Ovary (tissue), 9 donors: ENCODE data around the gene PAPOLA. TPM values are rescaled to one million over a fixed set of nuclear protein-coding genes. Genes with fewer than 3 reads are reported as not detected.

ENCODE experiments used
- DNase-seq, 5 donors: peaks; one replicate each; pipeline ENCODE4 v3.0.0-alpha.2; 2019 to 2020
- H3K27ac ChIP-seq, 2 donors: fragments of 200-600 bp; one replicate each; pipeline versions ENCODE4 v1.5.1 to v1.8.0; 2019 to 2022
- H3K27me3 ChIP-seq: fragments of 200-600 bp; one replicate; pipeline ENCODE4 v1.8.0; 2022
- H3K36me3 ChIP-seq: fragments of 200-600 bp; sonication (generic); one replicate; pipeline ENCODE4 v1.5.1; 2019
- H3K4me1 ChIP-seq: one replicate; pipeline ENCODE4 v1.8.1; 2013; ENCODE audit warnings: mild to moderate bottlenecking, moderate library complexity; ENCODE audit not compliant: insufficient read depth
- H3K4me3 ChIP-seq: fragments of 200-600 bp; sonication (generic); one replicate; pipeline ENCODE4 v1.5.1; 2017
- H3K9me3 ChIP-seq, 2 donors: fragments of 200-600 bp in 1 of 2; sonication (generic) in 1 of 2; one replicate each; pipeline versions ENCODE4 v1.5.1 to v1.8.1; 2013 to 2019; ENCODE audit warnings: mild to moderate bottlenecking in 1 of 2, moderate library complexity in 1 of 2
- CTCF ChIP-seq, 3 donors: fragments of 450-650 bp in 2 of 3; fragments of 200-600 bp in 1 of 3; IDR thresholded peaks; one replicate each; pipeline versions ENCODE4 v1.5.1 to v1.8.0; 2016 to 2022; ENCODE audit warnings: antibody characterized with exemption in 3 of 3, mild to moderate bottlenecking in 1 of 3
- EP300 ChIP-seq: sonication (generic); formaldehyde crosslinking; IDR thresholded peaks from one replicate; pipeline ENCODE4 v1.6.1; 2017; ENCODE audit warnings: antibody characterized with exemption
- POLR2A ChIP-seq: fragments of 450-650 bp; IDR thresholded peaks from one replicate; pipeline ENCODE4 v1.6.1; 2017; ENCODE audit warnings: antibody characterized with exemption, mild to moderate bottlenecking, moderate library complexity
- WGBS, 3 donors: extraction: QIAGEN DNeasy Blood & Tissue Kit in 1 of 3; methylation state at CpG; one replicate each; pipeline versions ENCODE4 v1.1.5 to v1.1.7; 2013 to 2017; 5-methylcytosine and 5-hydroxymethylcytosine counted together
- intact Hi-C, 4 donors: fragments of 100-400 bp; cut with DNase I; formaldehyde crosslinking; loops; one replicate each; pipeline versions ENCODE4 v1.11.0 to v1.15.1; 2022 to 2023
- polyA plus RNA-seq, 2 donors: library from polyadenylated mRNA; stranded (reverse); fragments of 200-250 nt in 1 of 2; fragments of 350-450 nt in 1 of 2; fragmentation: Illumina TruSeq in 1 of 2; extraction: RNeasy Lipid Tissue Mini Kit (QIAGEN cat#74804) in 1 of 2; gene quantifications; one replicate each; pipeline ENCODE4 v1.2.3, GENCODE V29; 2013 to 2014
- total RNA-seq, 7 donors: library from RNA; depleted of rRNA in 2 of 7; stranded (reverse); fragments of >200 nt in 2 of 7; fragmentation: NEBNext Ultra II Directional in 3 of 7; extraction: Animal tissue kit (Norgen Biotek cat#: 25700) in 3 of 7; gene quantifications; one replicate each; pipeline versions ENCODE4 v1.1.0 to v1.2.4, GENCODE V29; 2016 to 2023
- donor health status: DM: no; HTN: no; CAD: no; lungs with moderate emphysema.
- donor health status: DM: no; HTN: no; CAD: no.
- donor health status: Bipolar disorder and iron deficiency.
- donor health status: DM: yes; HTN: yes; CAD: no.
- donor health status: DM: no; HTN: no; CAD: no.
- donor health status: DM: yes; HTN: yes; CAD: no.

PAPOLA gene
- total and polyA plus RNA-seq, 9 donors: 68.5 to 187 (median 149) TPM

- no peak for TF ChIP-seq POLR2A
- TF ChIP-seq CTCF (IDR thresholded peaks at IDR 0.05): no peak
- no peak for TF ChIP-seq EP300
- H3K27me3 ChIP-seq: no peaks in the 10 kb centered on the region
- H3K4me1 ChIP-seq: peaks cover 7% of the 10 kb centered on the region
- WGBS, 3 donors: 74 to 85% (median 81%) methylated on average over 3 of the region's 3 CpGs
- H3K9me3 ChIP-seq: no peaks in the 10 kb centered on the region
- H3K36me3 ChIP-seq: no peaks in the 10 kb centered on the region
- H3K4me3 ChIP-seq: no peak overlapping the region
- intact Hi-C loops: no loop called here
- no peak for DNase-seq
- no peak overlapping the region for H3K27ac ChIP-seq
Measured at GRCh38 chr14:96514694-96515093, 12.5 kb downstream of the PAPOLA start.

GRCh38 chr14:96515731-96516130 lies 13.5 kb downstream of the PAPOLA start:
- no peak overlapping the region for H3K4me3 ChIP-seq
- H3K4me1 ChIP-seq: peaks cover 6% of the 10 kb centered on the region
- no peak for TF ChIP-seq EP300
- TF ChIP-seq POLR2A: no peak
- TF ChIP-seq CTCF (IDR thresholded peaks at IDR 0.05): no peak
- H3K36me3 ChIP-seq: no peaks in the 10 kb centered on the region
- no peak overlapping the region for H3K27ac ChIP-seq
- no peaks in the 10 kb centered on the region for H3K9me3 ChIP-seq
- intact Hi-C loops: no loop called here
- H3K27me3 ChIP-seq: no peaks in the 10 kb centered on the region
- no peak for DNase-seq
- WGBS, 3 donors: 92% methylated on average over 1 of the region's 1 CpG

- H3K36me3 ChIP-seq: no peaks in the 10 kb centered on the region
- no peak overlapping the region for H3K27ac ChIP-seq
- DNase-seq: no peak
- H3K9me3 ChIP-seq: no peaks in the 10 kb centered on the region
- no peak overlapping the region for H3K4me3 ChIP-seq
- H3K27me3 ChIP-seq: no peaks in the 10 kb centered on the region
- 84 to 90% (median 88%) methylated on average over 1 of the region's 1 CpG for WGBS, 3 donors
- peaks cover 4% of the 10 kb centered on the region for H3K4me1 ChIP-seq
- TF ChIP-seq EP300: no peak
- no peak for TF ChIP-seq CTCF (IDR thresholded peaks at IDR 0.05)
- TF ChIP-seq POLR2A: no peak
- intact Hi-C loops: no loop called here
Measured at GRCh38 chr14:96516351-96516750, 14.2 kb downstream of the PAPOLA start.

- TF ChIP-seq EP300 (no peak), CTCF (IDR thresholded peaks at IDR 0.05) (no peak), POLR2A (no peak)
- DNase-seq: no peak
- intact Hi-C loops: no loop called here
- Histone ChIP-seq H3K36me3 (no peaks in the 10 kb centered on the region), H3K9me3 (no peaks in the 10 kb centered on the region), H3K4me1 (peaks cover 2% of the 10 kb centered on the region), H3K27me3 (no peaks in the 10 kb centered on the region), H3K4me3 (no peak overlapping the region), H3K27ac (no peak overlapping the region)
- 63 to 86% (median 76%) methylated on average over 4 of the region's 4 CpGs for WGBS, 3 donors
Measured at GRCh38 chr14:96519970-96520369, 17.8 kb downstream of the PAPOLA start.

- no peaks in the 10 kb centered on the region for H3K27me3 ChIP-seq
- DNase-seq: no peak
- no peaks in the 10 kb centered on the region for H3K9me3 ChIP-seq
- no peak for TF ChIP-seq CTCF (IDR thresholded peaks at IDR 0.05)
- TF ChIP-seq POLR2A: no peak
- no peak for TF ChIP-seq EP300
- H3K4me3 ChIP-seq: no peak overlapping the region
- 90 to 95% (median 93%) methylated on average over 5 of the region's 5 CpGs for WGBS, 3 donors
- intact Hi-C loops: no loop called here
- H3K27ac ChIP-seq: no peak overlapping the region
- no peaks in the 10 kb centered on the region for H3K4me1 ChIP-seq
- no peaks in the 10 kb centered on the region for H3K36me3 ChIP-seq
Measured at GRCh38 chr14:96525452-96525851, 23.3 kb downstream of the PAPOLA start.
